Fibroblast of the aortic adventitia (primary cell): ENCODE data around the gene TMPRSS5. TPM values are rescaled to one million over a fixed set of nuclear protein-coding genes. Genes with fewer than 3 reads are reported as not detected.
A peak's percentile ranks its signal among the peaks of the same experiment; 100 is the strongest.

ENCODE experiments used
- DNase-seq: peaks from one replicate; pipeline ENCODE4 v3.0.0-alpha.2; 2010; ENCODE audit warnings: low read depth
- H3K4me3 ChIP-seq: 2 replicates; pipeline ENCODE4 v1.5.1; 2011; ENCODE audit warnings: low read depth, mild to moderate bottlenecking, control low read depth, low read length, moderate library complexity
- CTCF ChIP-seq: IDR thresholded peaks from 2 replicates; pipeline ENCODE4 v1.5.1; 2011; ENCODE audit warnings: mild to moderate bottlenecking, low read length, control low read depth, inconsistent platforms; ENCODE audit not compliant: insufficient read depth
- total RNA-seq: library from RNA; depleted of rRNA; stranded (reverse); fragments of >200 nt; gene quantifications from 2 replicates; pipeline ENCODE4 v1.2.3, GENCODE V29; 2012; ENCODE audit warnings: low replicate concordance

The TMPRSS5 gene
- total RNA-seq, 1 donor: 0.09 TPM

GRCh38 chr11:113689768-113690618 lies 16.1 kb downstream of the TMPRSS5 start:
- no peak overlapping the region for H3K4me3 ChIP-seq
- no peak for TF ChIP-seq CTCF

GRCh38 chr11:113685654-113686359 lies 20.3 kb downstream of the TMPRSS5 start:
- no peak overlapping the region for H3K4me3 ChIP-seq
- DNase-seq: no peak
- TF ChIP-seq CTCF: no peak

More at GRCh38 chr11:113689768-113690618, 16.1 kb downstream of the TMPRSS5 start:
- DNase-seq: no peak

- no peak for TF ChIP-seq CTCF
- peak; percentile 18 for DNase-seq
- no peak overlapping the region for H3K4me3 ChIP-seq
Measured at GRCh38 chr11:113684496-113684895, 21.6 kb downstream of the TMPRSS5 start.

- no peak for TF ChIP-seq CTCF
- H3K4me3 ChIP-seq: no peak overlapping the region
- peak; percentile 58 for DNase-seq
Measured at GRCh38 chr11:113683481-113684046, 22.5 kb downstream of the TMPRSS5 start.

DNA sequence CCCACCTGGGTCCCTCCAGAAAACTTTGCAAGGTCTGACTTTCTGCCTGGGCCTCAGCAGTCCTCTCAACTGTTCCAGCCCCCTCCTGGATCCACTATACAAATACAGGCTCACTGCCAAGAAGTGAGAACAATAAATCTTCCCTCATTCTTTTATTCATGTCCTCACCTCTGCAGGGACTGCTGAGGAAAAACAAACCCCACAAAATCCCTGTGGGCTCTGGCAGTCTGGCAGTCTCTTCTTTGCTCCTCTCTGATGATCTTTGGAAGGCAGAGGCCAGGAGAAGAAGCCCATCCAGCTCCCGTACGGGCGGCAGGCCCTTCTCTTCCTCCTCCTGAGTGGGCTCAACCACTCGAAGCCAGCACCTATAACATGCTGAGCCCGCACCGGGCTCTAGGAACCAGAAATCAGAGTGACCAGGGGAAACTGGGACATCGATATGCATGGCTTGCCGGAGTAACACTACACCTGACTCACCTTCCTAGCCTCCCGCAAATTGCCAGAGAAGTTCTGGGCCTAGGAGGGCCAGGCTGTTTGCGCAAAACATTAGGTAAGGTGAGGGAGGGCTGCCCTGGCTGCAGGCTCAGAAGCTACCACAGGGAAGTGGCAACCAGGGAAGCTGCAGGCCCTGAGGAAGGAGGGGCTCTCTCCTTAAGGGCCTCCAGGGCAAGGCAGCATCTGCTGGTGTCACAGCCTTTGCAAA lies 24.2 kb downstream of the TMPRSS5 start:
- TF ChIP-seq CTCF: no peak
- DNase-seq: peak; percentile 28
- no peak overlapping the region for H3K4me3 ChIP-seq

DNA sequence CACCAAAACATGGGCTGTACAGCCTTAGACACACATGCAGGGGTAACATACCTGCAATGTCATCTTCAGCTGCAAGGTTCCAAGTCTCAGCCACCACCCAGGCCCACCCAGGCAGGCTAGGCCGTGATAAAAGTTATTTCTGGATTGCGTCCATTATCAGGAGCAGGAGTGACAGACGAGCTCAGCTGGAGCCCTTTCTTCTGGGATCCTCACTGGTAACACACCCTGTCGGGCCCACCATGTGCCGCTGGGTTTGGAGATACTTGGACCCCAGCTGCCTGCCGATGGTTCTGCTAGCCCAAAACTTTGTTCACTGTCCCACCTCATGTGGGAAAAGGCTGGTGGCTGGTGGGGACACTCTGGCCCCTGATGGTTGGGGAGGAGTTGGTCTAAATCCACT lies 24.8 kb downstream of the TMPRSS5 start:
- TF ChIP-seq CTCF: no peak
- H3K4me3 ChIP-seq: no peak overlapping the region
- DNase-seq: no peak
